HepG2 (cell line): ENCODE measurements around the gene PRM3. TPM values are rescaled to one million over a fixed set of nuclear protein-coding genes. Genes with fewer than 3 reads are reported as not detected.

Experiments
- ATAC-seq: fragments of 200-7000 bp; cut with Tn5 transposase; 3 replicates; pipeline ENCODE4 v1.9.1; 2020; ENCODE audit warnings: mild to moderate bottlenecking, moderate library complexity
- BruUV-seq: library from RNA; stranded (reverse); fragments of 400-500 nt; replicated peaks from 2 replicates; lab custom pipeline; 2021; lab: Mats Ljungman, UMichigan
- CTCF ChIA-PET: fragments of 300-600 bp; formaldehyde crosslinking; extraction: SDS; loops from one replicate; lab custom pipeline; 2021; ENCODE audit warnings: low total read pairs, inconsistent platforms, low intra/inter-chr PET ratio; lab: Yijun Ruan, JAX
- POLR2A ChIA-PET: fragments of 350-600 bp; sonication (Branson Sonifier 250); formaldehyde crosslinking; loops from one replicate; lab custom pipeline; 2020; ENCODE audit warnings: antibody characterized with exemption, inconsistent platforms; lab: Yijun Ruan, JAX
- DNase-seq: peaks from one replicate; pipeline ENCODE4 v3.0.0-alpha.2; 2015; ENCODE audit warnings: low spot score
- FAIRE-seq: peaks from 3 replicates; lab custom pipeline; 2011; peaks lifted over from hg19 to GRCh38; lab: Jason Lieb, UNC
- H2AFZ ChIP-seq: one replicate; pipeline ENCODE4 v1.6.1; 2011; ENCODE audit warnings: low read length, inconsistent platforms
- H3K27ac ChIP-seq: fragments of 300-600 bp; 3 replicates; pipeline ENCODE4 v1.8.0; 2011; ENCODE audit warnings: mixed run types, mild to moderate bottlenecking, mixed read lengths, low read length, inconsistent platforms; ENCODE audit not compliant: insufficient read depth; ENCODE audit errors: extremely low read length
- H3K27me3 ChIP-seq, 2 experiments: fragments of 200-600 bp in 1 of 2; 2 replicates in 1 of 2; 3 replicates in 1 of 2; pipeline versions ENCODE4 v1.6.0 to v1.8.0; 2011; ENCODE audit warnings: low read length in 2 of 2, mild to moderate bottlenecking in 2 of 2, moderate library complexity in 2 of 2, inconsistent platforms in 1 of 2; ENCODE audit not compliant: insufficient read depth in 2 of 2, control insufficient read depth in 1 of 2
- H3K36me3 ChIP-seq, 2 experiments: fragments of 200-600 bp in 1 of 2; replicated peaks in 1 of 2; 2 replicates in 1 of 2; 3 replicates in 1 of 2; pipeline versions ENCODE4 v1.5.1 to v1.8.0; 2011; ENCODE audit warnings: low read length in 2 of 2, inconsistent platforms in 1 of 2; ENCODE audit not compliant: insufficient read depth in 2 of 2, control insufficient read depth in 1 of 2
- H3K4me1 ChIP-seq: 2 replicates; pipeline ENCODE4 v1.5.1; 2012; ENCODE audit warnings: low read length, inconsistent platforms; ENCODE audit not compliant: insufficient read depth
- H3K4me2 ChIP-seq: 2 replicates; pipeline ENCODE4 v1.6.0; 2011; ENCODE audit warnings: low read depth, low read length, inconsistent platforms
- H3K4me3 ChIP-seq, 3 experiments: fragments of 200-600 bp in 1 of 3; sonication (generic), shearing (Covaris generic) in 1 of 3; replicated peaks in 1 of 3; 2 replicates each; pipeline ENCODE4 v1.5.1; 2011 to 2016; ENCODE audit warnings: low read length in 3 of 3, inconsistent platforms in 2 of 3, low read depth in 2 of 3, mild to moderate bottlenecking in 2 of 3, control low read depth in 1 of 3, mixed read lengths in 1 of 3; ENCODE audit not compliant: insufficient read depth in 1 of 3
- H3K79me2 ChIP-seq: one replicate; pipeline ENCODE4 v1.6.1; 2011; ENCODE audit warnings: low read length, inconsistent platforms; ENCODE audit not compliant: insufficient read depth
- H3K9ac ChIP-seq: 2 replicates; pipeline ENCODE4 v1.6.0; 2011; ENCODE audit warnings: mild to moderate bottlenecking, low read depth, low read length, inconsistent platforms; ENCODE audit not compliant: insufficient read depth
- H3K9me3 ChIP-seq: 2 replicates; pipeline ENCODE4 v1.5.1; 2012; ENCODE audit warnings: mild to moderate bottlenecking, low read length
- H4K20me1 ChIP-seq: 2 replicates; pipeline ENCODE4 v1.6.0; 2011; ENCODE audit warnings: inconsistent platforms, mild to moderate bottlenecking, low read length, moderate library complexity; ENCODE audit not compliant: insufficient read depth
- CREB1 ChIP-seq, 2 experiments: fragments of 450-650 bp in 1 of 2; IDR thresholded peaks; 2 replicates each; pipeline ENCODE4 v1.6.1; 2016 to 2017; ENCODE audit warnings: control low read depth in 1 of 2, mild to moderate bottlenecking in 1 of 2, missing compliant biosample characterization in 1 of 2, missing genetic modification characterization in 1 of 2
- CSRNP2 ChIP-seq: sonication (generic); formaldehyde crosslinking; conservative IDR thresholded peaks from 2 replicates; pipeline ENCODE4 v1.8.0; 2022; ENCODE audit warnings: low read depth, missing genetic modification reagents
- KDM5B ChIP-seq: sonication (generic); formaldehyde crosslinking; IDR thresholded peaks from 2 replicates; pipeline ENCODE4 v1.4.0; 2020; ENCODE audit warnings: missing genetic modification reagents, mild to moderate bottlenecking, borderline replicate concordance
- MXD4 ChIP-seq: IDR thresholded peaks from 2 replicates; pipeline ENCODE4 v1.6.1; 2016; ENCODE audit warnings: mild to moderate bottlenecking, missing biosample characterization, missing genetic modification reagents
- PAX8 ChIP-seq: sonication (generic); formaldehyde crosslinking; IDR thresholded peaks from 2 replicates; pipeline ENCODE4 v1.8.0; 2022; ENCODE audit warnings: mild to moderate bottlenecking, missing genetic modification reagents, borderline replicate concordance
- PHF21A ChIP-seq: sonication (generic); formaldehyde crosslinking; IDR thresholded peaks from 2 replicates; pipeline ENCODE4 v1.5.0; 2020; ENCODE audit warnings: mild to moderate bottlenecking, missing genetic modification reagents
- POLR2AphosphoS5 ChIP-seq: IDR thresholded peaks from 2 replicates; pipeline ENCODE4 v1.6.1; 2012; ENCODE audit warnings: low read depth, low read length
- SSRP1 ChIP-seq: IDR thresholded peaks from 2 replicates; pipeline ENCODE4 v1.6.1; 2016; ENCODE audit warnings: control low read depth
- TERF1 ChIP-seq: sonication (generic); formaldehyde crosslinking; IDR thresholded peaks from 2 replicates; pipeline ENCODE4 v1.8.0; 2022; ENCODE audit warnings: mild to moderate bottlenecking, missing genetic modification reagents, moderate library complexity
- ZBTB7A ChIP-seq: sonication (generic); formaldehyde crosslinking; IDR thresholded peaks from 2 replicates; pipeline ENCODE4 v1.8.0; 2022; ENCODE audit warnings: mild to moderate bottlenecking, missing genetic modification reagents
- ZFP37 ChIP-seq: sonication (generic); formaldehyde crosslinking; IDR thresholded peaks from 2 replicates; pipeline ENCODE4 v1.4.0; 2020; ENCODE audit warnings: missing genetic modification reagents, borderline replicate concordance
- ZNF232 ChIP-seq: sonication (generic); formaldehyde crosslinking; IDR thresholded peaks from 2 replicates; pipeline ENCODE4 v1.4.0; 2020; ENCODE audit warnings: missing genetic modification reagents, borderline replicate concordance
- ZNF263 ChIP-seq: sonication (generic); formaldehyde crosslinking; IDR thresholded peaks from 2 replicates; pipeline ENCODE4 v1.4.0; 2020; ENCODE audit warnings: missing genetic modification reagents
- ZNF3 ChIP-seq: IDR thresholded peaks from 2 replicates; pipeline ENCODE4 v1.7.0; 2017; ENCODE audit warnings: inconsistent platforms
- ZNF335 ChIP-seq: sonication (generic); formaldehyde crosslinking; IDR thresholded peaks from 2 replicates; pipeline ENCODE4 v1.4.0; 2020; ENCODE audit warnings: missing genetic modification reagents
- ZNF343 ChIP-seq: sonication (generic); formaldehyde crosslinking; IDR thresholded peaks from 2 replicates; pipeline ENCODE4 v1.4.0; 2020; ENCODE audit warnings: mild to moderate bottlenecking, missing genetic modification reagents
- ZNF441 ChIP-seq: sonication (generic); formaldehyde crosslinking; IDR thresholded peaks from 2 replicates; pipeline ENCODE4 v1.7.0; 2021; ENCODE audit warnings: missing genetic modification reagents, borderline replicate concordance
- ZNF501 ChIP-seq: sonication (generic); formaldehyde crosslinking; IDR thresholded peaks from 2 replicates; pipeline ENCODE4 v1.5.1; 2020; ENCODE audit warnings: mild to moderate bottlenecking, moderate library complexity, missing genetic modification reagents
- ZNF512B ChIP-seq: sonication (generic); formaldehyde crosslinking; IDR thresholded peaks from 2 replicates; pipeline ENCODE4 v1.5.1; 2020; ENCODE audit warnings: missing genetic modification reagents, mild to moderate bottlenecking, borderline replicate concordance
- WGBS: methylation state at CpG from one replicate; pipeline ENCODE4 v1.1.6; 2017; ENCODE audit warnings: low lambda C conversion rate; 5-methylcytosine and 5-hydroxymethylcytosine counted together
- in situ Hi-C: cut with HindIII; loops from 2 replicates; pipeline ENCODE4 v1.10.0; 2017; ENCODE audit warnings: low pct_unique_long_range_greater_than_20kb; ENCODE audit not compliant: extremely low pct_ligation_motif_present
- intact Hi-C: fragments of 100-400 bp; cut with micrococcal nuclease; formaldehyde crosslinking; loops from one replicate; pipeline ENCODE4 v1.10.0; 2022; ENCODE audit not compliant: unreplicated experiment
- polyA plus RNA-seq, 8 experiments: library from polyadenylated mRNA; depleted of rRNA in 3 of 8; stranded (reverse) in 7 of 8; unstranded in 1 of 8; fragments of >200 nt; fragmentation: Illumina TruSeq in 4 of 8; extraction: Trizol in 4 of 8; gene quantifications; 2 replicates each; pipeline versions ENCODE4 v1.2.1 to v1.2.3, GENCODE V29; 2011 to 2016; ENCODE audit warnings: low read depth in 4 of 8, missing spikeins in 1 of 8, mixed read lengths in 1 of 8; ENCODE audit not compliant: insufficient read depth in 1 of 8
- total RNA-seq, 5 experiments: library from RNA; depleted of rRNA; stranded (reverse); fragments of >200 nt; fragmentation: Illumina TruSeq; extraction: Trizol; gene quantifications; 2 replicates each; pipeline ENCODE4 v1.2.3, GENCODE V29; 2016; ENCODE audit warnings: low read depth in 1 of 5

PRM3 gene
- total and polyA plus RNA-seq, 2 of the 13 experiments (the other 11 are each of a cell fraction or from before 2014, with no cell fraction given), result not detected

- no peak for FAIRE-seq
- intact Hi-C loops, result no loop called here
- Histone ChIP-seq H2AFZ (no peak overlapping the region), H3K79me2 (peaks cover 26% of the 10 kb centered on the region), H3K27me3 (no peaks in the 10 kb centered on the region), H3K4me3 (no peak overlapping the region), H3K36me3 (peaks cover 2 to 8% of the 10 kb centered on the region in 2 experiments; a peak in 4 of 5 replicates), H3K9me3 (no peaks in the 10 kb centered on the region), H3K9ac (no peak overlapping the region), H3K4me2 (no peak overlapping the region; the same call in 1 of the 2 replicates), H3K4me1 (peaks cover 59% of the 10 kb centered on the region), H3K27ac (no peak overlapping the region), H4K20me1 (peaks cover 47% of the 10 kb centered on the region)
- BruUV-seq, result no TSS peak
- WGBS, result 73% methylated on average over 10 of the region's 10 CpGs
- DNase-seq, result no peak
- ChIA-PET POLR2A (interaction anchor here (0.8 to 2.6 kb wide), 10 partner anchors 8 to 306 kb away, joined by 3 to 14 read pairs (median 6); partner anchors contain the start of genes CLEC16A and PRM3), CTCF (no interaction called here)
- peak; percentile 2 for ATAC-seq
- in situ Hi-C loops, result no loop called here
- 0 out of 2 replicates have a peak, but pooled peaks have one; percentile 33 for TF ChIP-seq ZNF343 (CRISPR knock-in tag)
- TF ChIP-seq PHF21A (CRISPR knock-in tag), result peak; percentile 6; the same call in 1 of the 2 replicates
- no peak for TF ChIP-seq ZNF232
- no peak for TF ChIP-seq SSRP1 (CRISPR knock-in tag)
- no peak for TF ChIP-seq ZNF335 (CRISPR knock-in tag)
- TF ChIP-seq ZNF441 (CRISPR knock-in tag), result no peak
- TF ChIP-seq ZFP37, result no peak
- TF ChIP-seq CSRNP2 (CRISPR knock-in tag), result no peak
- no peak for TF ChIP-seq TERF1 (CRISPR knock-in tag)
- TF ChIP-seq ZNF512B, result no peak
- no peak for TF ChIP-seq ZNF3 (CRISPR knock-in tag)
- peak; percentile 33; the same call in 1 of the 2 replicates for TF ChIP-seq CREB1 (IDR thresholded peaks at IDR 0.05)
- TF ChIP-seq CREB1 (CRISPR knock-in tag; IDR thresholded peaks at IDR 0.05), result no peak
- no peak for TF ChIP-seq KDM5B (CRISPR knock-in tag)
- peak; percentile 8; the same call in 1 of the 2 replicates for TF ChIP-seq ZNF501 (CRISPR knock-in tag)
- no peak for TF ChIP-seq MXD4 (CRISPR knock-in tag)
- TF ChIP-seq PAX8, result 0 out of 2 replicates have a peak, but pooled peaks have one; percentile 36
- 0 out of 2 replicates have a peak, but pooled peaks have one; percentile 37 for TF ChIP-seq ZBTB7A (CRISPR knock-in tag)
- TF ChIP-seq POLR2AphosphoS5, result peak; percentile 16; the same call in 1 of the 2 replicates
- TF ChIP-seq ZNF263 (CRISPR knock-in tag), result no peak; the same call in 1 of the 2 replicates
These were observed 22.5 kb downstream of the PRM3 start for GRCh38 chr16:11250786-11251524.
